ENCODE results near the gene NEDD4L. TPM values are rescaled to one million over a fixed set of nuclear protein-coding genes. Genes with fewer than 3 reads are reported as not detected.

NEDD4L gene
- total RNA-seq, 2 experiments from 2014 or later, result 11.2 to 13.7 TPM

- no peak overlapping the region for H3K4me3 Mint-ChIP-seq
- ChIA-PET POLR2A (no interaction called here), CTCF (no interaction called here)
- H3K4me1 Mint-ChIP-seq (ENCODE audit: low read depth), result no peaks in the 10 kb centered on the region
- no peaks in the 10 kb centered on the region for H3K36me3 ChIP-seq (ENCODE audit: insufficient read depth, low read length)
- intact Hi-C loops (cut with DNase I, micrococcal nuclease), result no loop called here
- H3K27me3 Mint-ChIP-seq, result no peaks in the 10 kb centered on the region
- no peak for TF ChIP-seq CTCF (IDR thresholded peaks at IDR 0.05)
- DNase-seq, result no peak
- no peaks in the 10 kb centered on the region for H3K27me3 ChIP-seq (ENCODE audit: control insufficient read depth in 1 of 2, insufficient read depth in 2 of 2, low read length in 2 of 2)
- no peaks in the 10 kb centered on the region for H3K9me3 Mint-ChIP-seq
- H3K27ac Mint-ChIP-seq, result no peak overlapping the region
- H3K4me3 ChIP-seq (ENCODE audit: low read length), result no peak overlapping the region
- no peaks in the 10 kb centered on the region for H3K4me1 ChIP-seq (ENCODE audit: insufficient read depth, low read length)
- H3K9me3 ChIP-seq (ENCODE audit: control insufficient read depth in 1 of 2, insufficient read depth in 1 of 2, low read length in 2 of 2), result no peaks in the 10 kb centered on the region
- no peak overlapping the region for H3K27ac ChIP-seq (ENCODE audit: low read depth in 1 of 2, low read length in 2 of 2)
- ATAC-seq (ENCODE audit: poor library complexity), result no peak
- H3K36me3 Mint-ChIP-seq (ENCODE audit: low read depth), result no peaks in the 10 kb centered on the region
Measured at GRCh38 chr18:58341916-58342315, 297.9 kb downstream of the NEDD4L start.

GRCh38 chr18:58344080-58344670 is 300.1 kb downstream of the NEDD4L start:
- Histone ChIP-seq H3K4me3 (ENCODE audit: low read length) (no peak overlapping the region), H3K27ac (ENCODE audit: low read depth in 1 of 2, low read length in 2 of 2) (no peak overlapping the region), H3K36me3 (ENCODE audit: insufficient read depth, low read length) (no peaks in the 10 kb centered on the region), H3K9me3 (ENCODE audit: control insufficient read depth in 1 of 2, insufficient read depth in 1 of 2, low read length in 2 of 2) (no peaks in the 10 kb centered on the region), H3K27me3 (ENCODE audit: control insufficient read depth in 1 of 2, insufficient read depth in 2 of 2, low read length in 2 of 2) (no peaks in the 10 kb centered on the region), H3K4me1 (ENCODE audit: insufficient read depth, low read length) (no peaks in the 10 kb centered on the region)
- H3K4me3 Mint-ChIP-seq, result no peak overlapping the region
- POLR2A ChIA-PET, result no interaction called here
- no peak overlapping the region for H3K27ac Mint-ChIP-seq
- CTCF ChIA-PET, result no interaction called here
- no peak for DNase-seq
- no peaks in the 10 kb centered on the region for H3K36me3 Mint-ChIP-seq (ENCODE audit: low read depth)
- H3K27me3 Mint-ChIP-seq, result no peaks in the 10 kb centered on the region
- intact Hi-C loops (cut with DNase I, micrococcal nuclease), result no loop called here
- no peak for TF ChIP-seq CTCF (IDR thresholded peaks at IDR 0.05)
- ATAC-seq (ENCODE audit: poor library complexity), result no peak
- H3K4me1 Mint-ChIP-seq (ENCODE audit: low read depth), result no peaks in the 10 kb centered on the region
- H3K9me3 Mint-ChIP-seq, result no peaks in the 10 kb centered on the region

- no peak overlapping the region for H3K27ac Mint-ChIP-seq
- CTCF ChIA-PET, result no interaction called here
- intact Hi-C loops (cut with DNase I, micrococcal nuclease), result no loop called here
- H3K36me3 Mint-ChIP-seq (ENCODE audit: low read depth), result no peaks in the 10 kb centered on the region
- Histone ChIP-seq H3K4me3 (ENCODE audit: low read length) (no peak overlapping the region), H3K27ac (ENCODE audit: low read depth in 1 of 2, low read length in 2 of 2) (no peak overlapping the region), H3K36me3 (ENCODE audit: insufficient read depth, low read length) (no peaks in the 10 kb centered on the region), H3K4me1 (ENCODE audit: insufficient read depth, low read length) (no peaks in the 10 kb centered on the region), H3K27me3 (ENCODE audit: control insufficient read depth in 1 of 2, insufficient read depth in 2 of 2, low read length in 2 of 2) (no peaks in the 10 kb centered on the region), H3K9me3 (ENCODE audit: control insufficient read depth in 1 of 2, insufficient read depth in 1 of 2, low read length in 2 of 2) (no peaks in the 10 kb centered on the region)
- no peaks in the 10 kb centered on the region for H3K27me3 Mint-ChIP-seq
- no peak for TF ChIP-seq CTCF (IDR thresholded peaks at IDR 0.05)
- no peaks in the 10 kb centered on the region for H3K9me3 Mint-ChIP-seq
- no peak overlapping the region for H3K4me3 Mint-ChIP-seq
- DNase-seq (no peak), ATAC-seq (ENCODE audit: poor library complexity) (no peak)
- H3K4me1 Mint-ChIP-seq (ENCODE audit: low read depth), result no peaks in the 10 kb centered on the region
- POLR2A ChIA-PET, result no interaction called here
Measured at GRCh38 chr18:58344861-58345463, 300.9 kb downstream of the NEDD4L start.

Measured in CD4-positive, alpha-beta T cell (primary cell).